ENCODE results near the gene NEB.
"Not testable (repeated sequence)": the region's sequence is repeated elsewhere in the genome, so short reads cannot be mapped to it uniquely, and the experiment has no call there.

The NEB gene

GRCh38 chr2:151644580-151644979 lies 89.7 kb downstream of the NEB start:
- no peak for DNase-seq

- DNase-seq: not testable (repeated sequence)
Observed at GRCh38 chr2:151641895-151642294, 92.4 kb downstream of the NEB start.

- no peak for DNase-seq
Observed at GRCh38 chr2:151640087-151640486, 94.2 kb downstream of the NEB start.

GRCh38 chr2:151638990-151639389 lies 95.3 kb downstream of the NEB start:
- DNase-seq: no peak

GRCh38 chr2:151638191-151638933 lies 95.9 kb downstream of the NEB start:
- DNase-seq: peak; percentile 11 to 25

GRCh38 chr2:151637271-151637781 lies 97.0 kb downstream of the NEB start:
- DNase-seq: peak; percentile 46 to 52

- DNase-seq: no peak
Observed at GRCh38 chr2:151634736-151635467, 99.4 kb downstream of the NEB start.

- no peak for DNase-seq
Observed at GRCh38 chr2:151632993-151633565, 101.2 kb downstream of the NEB start.

GRCh38 chr2:151630372-151630771 lies 103.9 kb downstream of the NEB start:
- DNase-seq: no peak

GRCh38 chr2:151627353-151627752 lies 106.9 kb downstream of the NEB start:
- DNase-seq: no peak

- no peak for DNase-seq
Observed at GRCh38 chr2:151624271-151624670, 110.0 kb downstream of the NEB start.

GRCh38 chr2:151623631-151624030 lies 110.6 kb downstream of the NEB start:
- DNase-seq: no peak

GRCh38 chr2:151620761-151621160 lies 113.5 kb downstream of the NEB start:
- no peak for DNase-seq

- DNase-seq: no peak
Observed at GRCh38 chr2:151619337-151619989, 114.8 kb downstream of the NEB start.

- DNase-seq: no peak
Observed at GRCh38 chr2:151616760-151617339, 117.4 kb downstream of the NEB start.

GRCh38 chr2:151614606-151615306 lies 119.5 kb downstream of the NEB start:
- no peak for DNase-seq

GRCh38 chr2:151614159-151614558 lies 120.1 kb downstream of the NEB start:
- DNase-seq: no peak

- DNase-seq: no peak
Observed at GRCh38 chr2:151611351-151611750, 122.9 kb downstream of the NEB start.

- DNase-seq: no peak
Observed at GRCh38 chr2:151610310-151610709, 124.0 kb downstream of the NEB start.

GRCh38 chr2:151609705-151610104 lies 124.6 kb downstream of the NEB start:
- DNase-seq: no peak

GRCh38 chr2:151607459-151608424 lies 126.5 kb downstream of the NEB start:
- not testable (repeated sequence) for DNase-seq

Data from activated CD4-positive, alpha-beta T cell treated with anti-CD3 and anti-CD28 coated beads, Interleukin-2, amount 50 U/mL, for 4 hours (primary cell).